K562 (cell line): ENCODE measurements around the gene LMO7. TPM values are rescaled to one million over a fixed set of nuclear protein-coding genes. Genes with fewer than 3 reads are reported as not detected.

Source experiments
- ATAC-seq: fragments of 200-7000 bp; cut with Tn5 transposase; 3 replicates; pipeline ENCODE4 v1.9.1; 2020; ENCODE audit warnings: moderate library complexity
- BruUV-seq: library from RNA; stranded (reverse); fragments of 400-500 nt; replicated peaks from 2 replicates; lab custom pipeline; 2021; lab: Mats Ljungman, UMichigan
- CTCF ChIA-PET: fragments of 300-600 bp; formaldehyde crosslinking; extraction: SDS; loops from one replicate; lab custom pipeline; 2021; ENCODE audit warnings: low intra/inter-chr PET ratio; lab: Yijun Ruan, JAX
- POLR2A ChIA-PET: fragments of 300-600, 350-650 bp; sonication (Branson Sonifier 250); formaldehyde crosslinking; extraction: SDS; loops from one replicate; lab custom pipeline; 2021; ENCODE audit warnings: antibody characterized with exemption, inconsistent platforms; lab: Yijun Ruan, JAX
- DNase-seq, 4 experiments: peaks; one replicate each; pipeline versions ENCODE4 v3.0.0 to v3.0.0-alpha.2; 2011 to 2018; ENCODE audit warnings: low spot score in 3 of 4, mixed read lengths in 3 of 4; ENCODE audit errors: extremely low read depth in 1 of 4
- FAIRE-seq: peaks from 2 replicates; lab custom pipeline; 2011; peaks lifted over from hg19 to GRCh38; lab: Jason Lieb, UNC
- H2AFZ ChIP-seq: 2 replicates; pipeline ENCODE4 v1.6.0; 2011; ENCODE audit warnings: low read depth, low read length, control low read depth, inconsistent platforms
- H3K27ac ChIP-seq: fragments of 200-600 bp; 3 replicates; pipeline ENCODE4 v1.8.0; 2011; ENCODE audit warnings: low read depth, mild to moderate bottlenecking, control low read depth, inconsistent platforms, low read length, moderate library complexity, mixed read lengths; ENCODE audit errors: extremely low read depth
- H3K27me3 ChIP-seq, 2 experiments: fragments of 300-600 bp in 1 of 2; 2 replicates in 1 of 2; 3 replicates in 1 of 2; pipeline versions ENCODE4 v1.6.0 to v1.8.0; 2011; ENCODE audit warnings: inconsistent platforms in 2 of 2, low read length in 2 of 2, mild to moderate bottlenecking in 1 of 2, mixed read lengths in 1 of 2, moderate library complexity in 1 of 2; ENCODE audit not compliant: control insufficient read depth in 2 of 2, insufficient read depth in 2 of 2
- H3K36me3 ChIP-seq: fragments of 300-600 bp; 3 replicates; pipeline ENCODE4 v1.8.0; 2011; ENCODE audit warnings: mild to moderate bottlenecking, low read length, inconsistent platforms; ENCODE audit not compliant: control insufficient read depth, insufficient read depth
- H3K4me1 ChIP-seq, 2 experiments: fragments of 200-600 bp in 1 of 2; replicated peaks in 1 of 2; 2 replicates in 1 of 2; 3 replicates in 1 of 2; pipeline versions ENCODE4 v1.5.1 to v1.8.0; 2011; ENCODE audit warnings: inconsistent platforms in 2 of 2, low read length in 2 of 2, mild to moderate bottlenecking in 1 of 2, mixed read lengths in 1 of 2, moderate library complexity in 1 of 2; ENCODE audit not compliant: control insufficient read depth in 2 of 2, insufficient read depth in 2 of 2
- H3K4me2 ChIP-seq: 2 replicates; pipeline ENCODE4 v1.6.1; 2011; ENCODE audit warnings: low read length, control low read depth, inconsistent platforms, mixed read lengths; ENCODE audit not compliant: insufficient read depth
- H3K4me3 ChIP-seq: fragments of 200-600 bp; sonication (generic), shearing (Covaris generic); 2 replicates; pipeline ENCODE4 v1.5.1; 2016; ENCODE audit warnings: control low read depth, inconsistent platforms
- H3K79me2 ChIP-seq: fragments of 200-600 bp; 3 replicates; pipeline ENCODE4 v1.8.0; 2011; ENCODE audit warnings: low read length, inconsistent platforms; ENCODE audit not compliant: control insufficient read depth, insufficient read depth
- H3K9ac ChIP-seq, 2 experiments: 2 replicates each; pipeline versions ENCODE4 v1.6.0 to v1.6.1; 2011; ENCODE audit warnings: low read depth in 2 of 2, low read length in 2 of 2, control low read depth in 1 of 2, inconsistent platforms in 1 of 2, mild to moderate bottlenecking in 1 of 2, mixed read lengths in 1 of 2; ENCODE audit not compliant: insufficient read depth in 1 of 2
- H3K9me1 ChIP-seq: one replicate; pipeline ENCODE4 v1.6.0; 2011; ENCODE audit warnings: inconsistent platforms, mild to moderate bottlenecking, low read length, moderate library complexity; ENCODE audit not compliant: control insufficient read depth, insufficient read depth
- H3K9me3 ChIP-seq: replicated peaks from 2 replicates; pipeline ENCODE4 v1.5.1; 2011; ENCODE audit warnings: low read depth, low read length, inconsistent platforms; ENCODE audit not compliant: control insufficient read depth, insufficient read depth
- H4K20me1 ChIP-seq: replicated peaks from 2 replicates; pipeline ENCODE4 v1.6.1; 2011; ENCODE audit warnings: low read length, inconsistent platforms, mixed read lengths; ENCODE audit not compliant: control insufficient read depth, insufficient read depth
- RBFOX2 ChIP-seq: fragments of 200-400 bp; formaldehyde crosslinking; IDR thresholded peaks from 2 replicates; pipeline ENCODE4 v1.6.1; 2017; ENCODE audit warnings: low read depth, mild to moderate bottlenecking, low read length, moderate library complexity
- ZNF707 ChIP-seq: fragments of 250-450 bp; sonication (Bioruptor Pico); conservative IDR thresholded peaks from 2 replicates; pipeline ENCODE4 v1.8.0; 2022; ENCODE audit warnings: inconsistent platforms, mild to moderate bottlenecking, moderate library complexity
- WGBS: fragments of 100-300 bp; shearing (Covaris generic); methylation state at CpG from one replicate; pipeline ENCODE4 v1.1.6; 2016; ENCODE audit warnings: low coverage, mixed read lengths; ENCODE audit not compliant: insufficient coverage; ENCODE audit errors: missing lambda C conversion rate; 5-methylcytosine and 5-hydroxymethylcytosine counted together
- in situ Hi-C: fragments of 300-500 bp; cut with MboI; formaldehyde crosslinking; loops from 4 replicates; pipeline ENCODE4 v1.15.0; 2018; ENCODE audit warnings: inconsistent platforms, mixed read lengths
- intact Hi-C: fragments of 100-400 bp; cut with micrococcal nuclease; formaldehyde crosslinking; loops from 2 replicates; pipeline ENCODE4 v1.14.2; 2022
- polyA plus RNA-seq, 8 experiments: library from polyadenylated mRNA; depleted of rRNA in 4 of 8; stranded (reverse) in 5 of 8; unstranded in 3 of 8; fragments of >200 nt; fragmentation: Nextera tagmentation in 2 of 8; fragmentation: Illumina TruSeq in 1 of 8; extraction: Ambion mirVana in 2 of 8; extraction: Trizol in 1 of 8; gene quantifications; 2 replicates each; pipeline versions ENCODE4 v1.2.1 to v1.2.3, GENCODE V29; 2011 to 2014; ENCODE audit warnings: inconsistent platforms in 1 of 8, missing spikeins in 1 of 8
- total RNA-seq, 7 experiments: library from RNA; depleted of rRNA in 6 of 7; stranded (reverse); fragments of >200 nt in 6 of 7; fragmentation: Illumina TruSeq in 2 of 7; extraction: Trizol in 2 of 7; gene quantifications; 2 replicates each; pipeline versions ENCODE4 v1.2.1 to v1.2.3, GENCODE V29; 2011 to 2021; ENCODE audit warnings: low replicate concordance in 1 of 7
- TF ChIP-seq, protein P1 (sequence below): sonication (generic); formaldehyde crosslinking; IDR thresholded peaks from 2 replicates; pipeline ENCODE4 v1.8.0; 2022; ENCODE audit warnings: missing genetic modification reagents, mild to moderate bottlenecking, borderline replicate concordance

The LMO7 gene
- total and polyA plus RNA-seq, 9 of the 15 experiments (the other 6 are each of a cell fraction or from before 2014, with no cell fraction given) = 0.42 to 4.3 (median 1.7) TPM

DNA sequence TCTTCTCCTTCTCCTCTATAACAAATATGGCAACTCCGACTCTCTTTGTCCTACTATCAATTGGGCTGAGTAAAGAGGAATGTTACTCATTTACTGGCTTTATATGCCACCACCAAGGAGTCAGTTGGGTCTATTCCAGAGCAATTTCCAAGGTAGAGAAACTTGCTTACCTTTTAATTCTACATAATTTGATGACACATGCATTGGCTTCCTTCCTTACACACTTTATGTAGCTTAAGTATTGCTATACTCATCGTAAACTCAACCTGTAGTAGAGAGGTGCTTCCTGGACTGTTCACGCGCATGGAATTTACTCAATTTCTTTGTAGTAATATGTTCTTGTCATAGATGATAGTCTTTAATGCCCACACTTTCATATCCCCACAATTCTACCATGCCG, 160.7 kb downstream of the LMO7 start:
- H3K4me1 ChIP-seq = no peaks in the 10 kb centered on the region
- no peaks in the 10 kb centered on the region for H4K20me1 ChIP-seq
- ATAC-seq (no peak), FAIRE-seq (no peak), DNase-seq (no peak)
- no peaks in the 10 kb centered on the region for H3K79me2 ChIP-seq
- CTCF ChIA-PET = no interaction called here
- WGBS = 47% methylated on average over 5 of the region's 5 CpGs
- no peak overlapping the region for H3K9ac ChIP-seq
- no peaks in the 10 kb centered on the region for H3K27me3 ChIP-seq
- no peak overlapping the region for H3K4me3 ChIP-seq
- no peak for TF ChIP-seq ZNF707 (CRISPR knock-in tag)
- TF ChIP-seq, all 486 proteins: peak for 0
- Histone ChIP-seq H3K4me2 (no peak overlapping the region), H2AFZ (no peak overlapping the region), H3K27ac (no peak overlapping the region), H3K9me1 (no peaks in the 10 kb centered on the region), H3K36me3 (no peaks in the 10 kb centered on the region), H3K9me3 (no peaks in the 10 kb centered on the region)
- in situ Hi-C loops (no loop called here), intact Hi-C loops (no loop called here)
- POLR2A ChIA-PET = no interaction called here
- BruUV-seq = no TSS peak

DNA sequence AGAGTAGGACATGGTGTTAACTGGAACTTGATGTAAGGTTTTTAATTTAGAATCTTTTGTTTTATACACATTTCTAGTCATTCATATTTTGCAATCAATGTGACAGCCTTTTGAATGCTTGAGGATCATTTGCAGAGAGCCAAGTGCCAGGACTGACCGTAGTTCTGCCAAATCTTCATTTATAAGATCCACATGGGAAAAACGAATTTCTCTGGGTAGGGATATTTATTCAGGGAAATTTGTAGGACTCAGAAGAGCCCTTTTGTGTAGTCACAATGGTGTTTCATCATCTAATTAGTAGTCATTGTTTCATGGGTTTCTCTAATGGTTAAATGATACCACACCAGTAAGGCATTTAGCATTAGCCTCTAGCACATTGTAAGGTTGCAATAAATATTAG, 161.1 kb downstream of the LMO7 start:
- intact Hi-C loops (no loop called here), in situ Hi-C loops (no loop called here)
- Histone ChIP-seq H3K9me3 (no peaks in the 10 kb centered on the region), H3K79me2 (no peaks in the 10 kb centered on the region), H3K9me1 (no peaks in the 10 kb centered on the region), H3K27me3 (no peaks in the 10 kb centered on the region), H2AFZ (no peak overlapping the region), H3K36me3 (no peaks in the 10 kb centered on the region), H3K4me1 (no peaks in the 10 kb centered on the region), H3K4me3 (no peak overlapping the region), H3K27ac (no peak overlapping the region), H4K20me1 (no peaks in the 10 kb centered on the region), H3K4me2 (no peak overlapping the region), H3K9ac (no peak overlapping the region)
- ChIA-PET CTCF (no interaction called here), POLR2A (no interaction called here)
- ATAC-seq (no peak), FAIRE-seq (no peak), DNase-seq (no peak)
- WGBS = 19% methylated on average over 2 of the region's 2 CpGs
- BruUV-seq = no TSS peak
- TF ChIP-seq, protein P1, sequence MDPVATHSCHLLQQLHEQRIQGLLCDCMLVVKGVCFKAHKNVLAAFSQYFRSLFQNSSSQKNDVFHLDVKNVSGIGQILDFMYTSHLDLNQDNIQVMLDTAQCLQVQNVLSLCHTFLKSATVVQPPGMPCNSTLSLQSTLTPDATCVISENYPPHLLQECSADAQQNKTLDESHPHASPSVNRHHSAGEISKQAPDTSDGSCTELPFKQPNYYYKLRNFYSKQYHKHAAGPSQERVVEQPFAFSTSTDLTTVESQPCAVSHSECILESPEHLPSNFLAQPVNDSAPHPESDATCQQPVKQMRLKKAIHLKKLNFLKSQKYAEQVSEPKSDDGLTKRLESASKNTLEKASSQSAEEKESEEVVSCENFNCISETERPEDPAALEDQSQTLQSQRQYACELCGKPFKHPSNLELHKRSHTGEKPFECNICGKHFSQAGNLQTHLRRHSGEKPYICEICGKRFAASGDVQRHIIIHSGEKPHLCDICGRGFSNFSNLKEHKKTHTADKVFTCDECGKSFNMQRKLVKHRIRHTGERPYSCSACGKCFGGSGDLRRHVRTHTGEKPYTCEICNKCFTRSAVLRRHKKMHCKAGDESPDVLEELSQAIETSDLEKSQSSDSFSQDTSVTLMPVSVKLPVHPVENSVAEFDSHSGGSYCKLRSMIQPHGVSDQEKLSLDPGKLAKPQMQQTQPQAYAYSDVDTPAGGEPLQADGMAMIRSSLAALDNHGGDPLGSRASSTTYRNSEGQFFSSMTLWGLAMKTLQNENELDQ (CRISPR knock-in tag) = no peak
- no peak for TF ChIP-seq RBFOX2
